Measurements from ENCODE around the gene NKIRAS2. TPM values are rescaled to one million over a fixed set of nuclear protein-coding genes. Genes with fewer than 3 reads are reported as not detected.

NKIRAS2 gene
- total and polyA plus RNA-seq, 2 donors (not counting 3 experiments of a cell fraction or from before 2014, with no cell fraction given) = 57.3 to 87.6 TPM

- Histone ChIP-seq H3K27ac (ENCODE audit: insufficient read depth, low read depth, low read length) (no peak overlapping the region), H3K9ac (replicated peaks; ENCODE audit: extremely low read depth, insufficient read depth, low read length) (no peak overlapping the region), H3K4me2 (ENCODE audit: insufficient read depth, low read length) (no peak overlapping the region), H3K27me3 (ENCODE audit: control insufficient read depth in 2 of 2, insufficient read depth in 2 of 2, low read length in 2 of 2) (no peaks in the 10 kb centered on the region), H4K20me1 (replicated peaks; ENCODE audit: control insufficient read depth, extremely low read depth, insufficient read depth, low read length) (no peaks in the 10 kb centered on the region), H3K4me3 (replicated peaks in 1 of 3; ENCODE audit: insufficient read depth in 1 of 3, low read depth in 1 of 3, low read length in 3 of 3) (no peak overlapping the region), H3K4me1 (ENCODE audit: control insufficient read depth, extremely low read depth, insufficient read depth, low read length) (peaks cover 5% of the 10 kb centered on the region), H2AFZ (ENCODE audit: low read depth, low read length) (no peak overlapping the region), H3K79me2 (ENCODE audit: control insufficient read depth, insufficient read depth, low read length) (peaks cover 21% of the 10 kb centered on the region), H3K9me1 (replicated peaks; ENCODE audit: control insufficient read depth, extremely low read depth, insufficient read depth, low read length) (no peaks in the 10 kb centered on the region), H3K36me3 (ENCODE audit: control insufficient read depth in 2 of 2, extremely low read depth in 1 of 2, insufficient read depth in 2 of 2, low read length in 2 of 2) (peaks cover 11 to 54% of the 10 kb centered on the region in 2 experiments), H3K9me3 (replicated peaks; ENCODE audit: control insufficient read depth, insufficient read depth, low read length) (no peaks in the 10 kb centered on the region)
- no TSS peak for BruUV-seq (replicated peaks)
- intact Hi-C loops (cut with micrococcal nuclease) (no loop called here), dilution Hi-C loops (cut with MboI; ENCODE audit: extremely low pct_ligation_motif_present, low sequenced_read_pairs) (loop anchor here (25.0 kb wide), 1 partner anchor 140 kb away; the partner anchor contains the start of genes DHX58, HSPB9 and KAT2A)
- ChIA-PET POLR2A (no interaction called here), CTCF (interaction anchor here (1.5 kb wide), 1 partner anchor 8 kb away, joined by 3 read pairs; no protein-coding TSS in a partner anchor)
- FAIRE-seq (no peak), DNase-seq (ENCODE audit: low read depth, low spot score) (no peak)
- TF ChIP-seq POLR2A (IDR thresholded peaks at IDR 0.05; ENCODE audit: low read depth, low read length) (no peak), POLR2AphosphoS5 (IDR thresholded peaks at IDR 0.05; ENCODE audit: insufficient read depth, low read depth, low read length) (no peak)
Observed at GRCh38 chr17:41971721-41972523, 48.0 kb upstream of the NKIRAS2 start.

DNA sequence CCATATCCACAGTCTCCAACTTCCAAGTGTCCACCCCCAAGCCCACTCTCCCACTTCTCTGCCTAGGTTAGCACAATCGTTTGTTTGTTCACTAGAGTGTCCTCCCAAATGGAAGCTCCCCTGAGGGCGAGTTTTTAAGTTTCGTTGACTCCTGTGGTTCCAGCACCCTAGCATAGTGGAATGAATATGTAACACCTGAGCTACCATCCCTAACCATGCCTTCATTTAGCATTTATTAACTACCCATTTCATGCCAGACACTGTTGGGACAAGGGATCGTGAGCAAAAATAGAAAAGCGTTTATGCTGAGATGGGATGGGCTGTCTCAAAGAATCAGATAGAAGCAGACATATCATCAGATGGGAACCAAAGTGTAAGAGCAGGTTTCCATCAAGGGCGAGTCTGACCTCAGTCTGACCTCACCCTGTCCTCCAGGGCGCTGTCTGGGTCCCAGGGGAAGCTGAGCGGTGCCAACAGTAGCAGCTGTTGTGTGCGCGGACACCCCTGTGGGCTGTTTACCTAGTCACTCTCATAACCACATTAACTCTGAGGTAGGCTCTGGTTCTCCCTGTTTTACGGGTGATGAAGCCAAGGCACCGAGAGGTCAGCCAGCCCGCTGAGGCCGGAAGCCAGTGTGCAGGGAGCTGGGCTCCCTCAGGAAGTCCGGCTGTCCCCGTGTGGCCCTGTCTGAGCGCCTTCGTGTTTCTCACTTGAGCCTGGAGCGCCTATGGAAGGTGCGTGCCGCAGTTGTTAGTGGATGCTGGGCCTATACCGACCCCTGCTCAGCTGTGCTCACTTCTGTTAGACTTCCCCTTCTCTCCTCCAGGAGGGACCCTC is 47.1 kb upstream of the NKIRAS2 start:
- intact Hi-C loops (cut with micrococcal nuclease) (no loop called here), dilution Hi-C loops (cut with MboI; ENCODE audit: extremely low pct_ligation_motif_present, low sequenced_read_pairs) (loop anchor here (25.0 kb wide), 1 partner anchor 140 kb away; the partner anchor contains the start of genes DHX58, HSPB9 and KAT2A)
- Histone ChIP-seq H3K9ac (replicated peaks; ENCODE audit: extremely low read depth, insufficient read depth, low read length) (no peak overlapping the region), H3K9me1 (replicated peaks; ENCODE audit: control insufficient read depth, extremely low read depth, insufficient read depth, low read length) (no peaks in the 10 kb centered on the region), H2AFZ (ENCODE audit: low read depth, low read length) (no peak overlapping the region), H4K20me1 (replicated peaks; ENCODE audit: control insufficient read depth, extremely low read depth, insufficient read depth, low read length) (no peaks in the 10 kb centered on the region), H3K4me3 (replicated peaks in 1 of 3; ENCODE audit: insufficient read depth in 1 of 3, low read depth in 1 of 3, low read length in 3 of 3) (no peak overlapping the region), H3K9me3 (replicated peaks; ENCODE audit: control insufficient read depth, insufficient read depth, low read length) (no peaks in the 10 kb centered on the region), H3K79me2 (ENCODE audit: control insufficient read depth, insufficient read depth, low read length) (peaks cover 13% of the 10 kb centered on the region), H3K4me1 (ENCODE audit: control insufficient read depth, extremely low read depth, insufficient read depth, low read length) (peaks cover under 1% of the 10 kb centered on the region), H3K27ac (ENCODE audit: insufficient read depth, low read depth, low read length) (no peak overlapping the region), H3K27me3 (ENCODE audit: control insufficient read depth in 2 of 2, insufficient read depth in 2 of 2, low read length in 2 of 2) (no peaks in the 10 kb centered on the region), H3K4me2 (ENCODE audit: insufficient read depth, low read length) (no peak overlapping the region), H3K36me3 (ENCODE audit: control insufficient read depth in 2 of 2, extremely low read depth in 1 of 2, insufficient read depth in 2 of 2, low read length in 2 of 2) (peaks cover 16 to 59% of the 10 kb centered on the region in 2 experiments)
- FAIRE-seq (no peak), DNase-seq (ENCODE audit: low read depth, low spot score) (no peak)
- TF ChIP-seq POLR2AphosphoS5 (IDR thresholded peaks at IDR 0.05; ENCODE audit: insufficient read depth, low read depth, low read length) = no peak
- no peak for TF ChIP-seq GATA2 (IDR thresholded peaks at IDR 0.05; ENCODE audit: insufficient read depth, insufficient read length, low read depth, low read length)
- no peak for TF ChIP-seq POLR2A (IDR thresholded peaks at IDR 0.05; ENCODE audit: low read depth, low read length)
- TF ChIP-seq MYC (IDR thresholded peaks at IDR 0.05; ENCODE audit: low read depth, low read length) = no peak
- TF ChIP-seq JUN (IDR thresholded peaks at IDR 0.05; ENCODE audit: borderline replicate concordance, insufficient read depth, insufficient read length, low read depth) = no peak
- no peak for TF ChIP-seq EZH2 (IDR thresholded peaks at IDR 0.05; ENCODE audit: borderline replicate concordance, low read depth, low read length, severe bottlenecking)
- no peak for TF ChIP-seq FOS (IDR thresholded peaks at IDR 0.05; ENCODE audit: borderline replicate concordance, insufficient read depth, low read length)
- TF ChIP-seq CTCF (IDR thresholded peaks at IDR 0.05; ENCODE audit: extremely low read depth in 1 of 2, insufficient read depth in 1 of 2, low read depth in 1 of 2, low read length in 2 of 2) = no peak
- TF ChIP-seq, protein P1, sequence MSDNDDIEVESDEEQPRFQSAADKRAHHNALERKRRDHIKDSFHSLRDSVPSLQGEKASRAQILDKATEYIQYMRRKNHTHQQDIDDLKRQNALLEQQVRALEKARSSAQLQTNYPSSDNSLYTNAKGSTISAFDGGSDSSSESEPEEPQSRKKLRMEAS (IDR thresholded peaks at IDR 0.05; ENCODE audit: insufficient read depth, insufficient read length) = no peak
- no TSS peak for BruUV-seq (replicated peaks)
- ChIA-PET CTCF (interaction anchor here (1.1 to 1.5 kb wide), 2 partner anchors 9 to 128 kb away, joined by 3 to 4 read pairs; no protein-coding TSS in a partner anchor), POLR2A (no interaction called here)
